Measurements from ENCODE around the gene REXO4.
"Not testable (repeated sequence)": the region's sequence is repeated elsewhere in the genome, so short reads cannot be mapped to it uniquely, and the experiment has no call there.

The REXO4 gene

GRCh38 chr9:133397370-133397769, 20.4 kb downstream of the REXO4 start:
- peaks cover 43% of the 10 kb centered on the region for H3K27me3 ChIP-seq (replicated peaks; ENCODE audit: control insufficient read depth, insufficient read depth, low read length)
- H3K4me1 ChIP-seq (ENCODE audit: control insufficient read depth, insufficient read depth, low read length) = no peaks in the 10 kb centered on the region
- no peak overlapping the region for H3K4me3 ChIP-seq (ENCODE audit: low read length)
- H3K9ac ChIP-seq (ENCODE audit: low read length) = no peak overlapping the region
- H3K36me3 ChIP-seq (ENCODE audit: control insufficient read depth, insufficient read depth, low read length, severe bottlenecking) = no peaks in the 10 kb centered on the region
- H3K9me3 ChIP-seq (ENCODE audit: control insufficient read depth, low read length) = no peaks in the 10 kb centered on the region
- DNase-seq (ENCODE audit: low read depth) = no peak

GRCh38 chr9:133396952-133397351, 20.9 kb downstream of the REXO4 start:
- DNase-seq (ENCODE audit: low read depth) = no peak
- H3K4me1 ChIP-seq (ENCODE audit: control insufficient read depth, insufficient read depth, low read length) = no peaks in the 10 kb centered on the region
- no peaks in the 10 kb centered on the region for H3K9me3 ChIP-seq (ENCODE audit: control insufficient read depth, low read length)
- no peak overlapping the region for H3K4me3 ChIP-seq (ENCODE audit: low read length)
- H3K27me3 ChIP-seq (replicated peaks; ENCODE audit: control insufficient read depth, insufficient read depth, low read length) = peaks cover 43% of the 10 kb centered on the region
- H3K36me3 ChIP-seq (ENCODE audit: control insufficient read depth, insufficient read depth, low read length, severe bottlenecking) = no peaks in the 10 kb centered on the region
- no peak overlapping the region for H3K9ac ChIP-seq (ENCODE audit: low read length)

- Histone ChIP-seq H3K36me3 (ENCODE audit: control insufficient read depth, insufficient read depth, low read length, severe bottlenecking) (no peaks in the 10 kb centered on the region), H3K4me1 (ENCODE audit: control insufficient read depth, insufficient read depth, low read length) (no peaks in the 10 kb centered on the region), H3K9me3 (ENCODE audit: control insufficient read depth, low read length) (no peaks in the 10 kb centered on the region), H3K4me3 (ENCODE audit: low read length) (no peak overlapping the region), H3K9ac (ENCODE audit: low read length) (no peak overlapping the region), H3K27me3 (replicated peaks; ENCODE audit: control insufficient read depth, insufficient read depth, low read length) (peaks cover 49% of the 10 kb centered on the region)
- DNase-seq (ENCODE audit: low read depth) = no peak
Measured at GRCh38 chr9:133394687-133395271, 23.0 kb downstream of the REXO4 start.

- DNase-seq (ENCODE audit: low read depth) = no peak
- H3K36me3 ChIP-seq (ENCODE audit: control insufficient read depth, insufficient read depth, low read length, severe bottlenecking) = no peaks in the 10 kb centered on the region
- H3K4me1 ChIP-seq (ENCODE audit: control insufficient read depth, insufficient read depth, low read length) = no peaks in the 10 kb centered on the region
- peaks cover 49% of the 10 kb centered on the region for H3K27me3 ChIP-seq (replicated peaks; ENCODE audit: control insufficient read depth, insufficient read depth, low read length)
- H3K9me3 ChIP-seq (ENCODE audit: control insufficient read depth, low read length) = no peaks in the 10 kb centered on the region
- H3K4me3 ChIP-seq (ENCODE audit: low read length) = no peak overlapping the region
- H3K9ac ChIP-seq (ENCODE audit: low read length) = no peak overlapping the region
Measured at GRCh38 chr9:133393399-133393798, 24.4 kb downstream of the REXO4 start.

GRCh38 chr9:133392308-133392707, 25.5 kb downstream of the REXO4 start:
- not testable (repeated sequence) for H3K4me1 ChIP-seq (ENCODE audit: control insufficient read depth, insufficient read depth, low read length); DNase-seq (ENCODE audit: low read depth); H3K36me3 ChIP-seq (ENCODE audit: control insufficient read depth, insufficient read depth, low read length, severe bottlenecking); H3K9me3 ChIP-seq (ENCODE audit: control insufficient read depth, low read length); H3K4me3 ChIP-seq (ENCODE audit: low read length); H3K9ac ChIP-seq (ENCODE audit: low read length)
- peaks cover 42% of the 10 kb centered on the region for H3K27me3 ChIP-seq (replicated peaks; ENCODE audit: control insufficient read depth, insufficient read depth, low read length)

DNA sequence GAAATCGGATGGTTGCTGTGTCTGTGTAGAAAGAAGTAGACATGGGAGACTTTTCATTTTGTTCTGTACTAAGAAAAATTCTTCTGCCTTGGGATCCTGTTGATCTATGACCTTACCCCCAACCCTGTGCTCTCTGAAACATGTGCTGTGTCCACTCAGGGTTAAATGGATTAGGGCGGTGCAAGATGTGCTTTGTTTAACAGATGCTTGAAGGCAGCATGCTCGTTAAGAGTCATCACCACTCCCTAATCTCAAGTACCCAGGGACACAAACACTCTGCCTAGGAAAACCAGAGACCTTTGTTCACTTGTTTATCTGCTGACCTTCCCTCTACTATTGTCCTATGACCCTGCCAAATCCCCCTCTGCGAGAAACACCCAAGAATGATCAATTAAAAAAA, 26.4 kb downstream of the REXO4 start:
- H3K27me3 ChIP-seq (replicated peaks; ENCODE audit: control insufficient read depth, insufficient read depth, low read length) = peaks cover 35% of the 10 kb centered on the region
- H3K36me3 ChIP-seq (ENCODE audit: control insufficient read depth, insufficient read depth, low read length, severe bottlenecking); DNase-seq (ENCODE audit: low read depth); H3K4me1 ChIP-seq (ENCODE audit: control insufficient read depth, insufficient read depth, low read length); H3K9me3 ChIP-seq (ENCODE audit: control insufficient read depth, low read length); H3K4me3 ChIP-seq (ENCODE audit: low read length); H3K9ac ChIP-seq (ENCODE audit: low read length): not testable (repeated sequence)

DNA sequence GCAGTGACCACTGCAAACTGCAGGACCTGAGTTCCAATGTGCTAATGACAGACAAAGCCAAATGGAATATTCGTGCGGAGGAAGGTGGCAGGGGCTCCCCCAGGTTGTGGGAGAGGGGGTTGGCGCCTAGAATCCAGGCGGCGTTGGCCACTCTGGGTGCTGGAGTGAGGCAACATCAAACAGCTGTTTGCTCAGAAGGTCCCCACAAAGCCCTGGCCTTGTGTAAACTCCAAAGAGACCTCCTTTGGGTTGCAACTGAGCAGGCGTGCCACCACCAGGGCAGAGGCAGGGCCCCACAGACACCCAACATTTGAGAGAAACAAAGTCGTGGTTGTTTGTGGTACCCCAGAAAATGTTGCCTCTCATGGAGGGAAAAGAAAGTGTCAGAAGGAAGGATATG, 27.1 kb downstream of the REXO4 start:
- Histone ChIP-seq H3K9me3 (ENCODE audit: control insufficient read depth, low read length) (no peaks in the 10 kb centered on the region), H3K9ac (ENCODE audit: low read length) (no peak overlapping the region), H3K4me1 (ENCODE audit: control insufficient read depth, insufficient read depth, low read length) (no peaks in the 10 kb centered on the region), H3K4me3 (ENCODE audit: low read length) (no peak overlapping the region), H3K27me3 (replicated peaks; ENCODE audit: control insufficient read depth, insufficient read depth, low read length) (peaks cover 28% of the 10 kb centered on the region), H3K36me3 (ENCODE audit: control insufficient read depth, insufficient read depth, low read length, severe bottlenecking) (no peaks in the 10 kb centered on the region)
- no peak for DNase-seq (ENCODE audit: low read depth)

GRCh38 chr9:133389562-133389961, 28.2 kb downstream of the REXO4 start:
- Histone ChIP-seq H3K36me3 (ENCODE audit: control insufficient read depth, insufficient read depth, low read length, severe bottlenecking) (no peaks in the 10 kb centered on the region), H3K27me3 (replicated peaks; ENCODE audit: control insufficient read depth, insufficient read depth, low read length) (peaks cover 16% of the 10 kb centered on the region), H3K9ac (ENCODE audit: low read length) (no peak overlapping the region), H3K4me1 (ENCODE audit: control insufficient read depth, insufficient read depth, low read length) (no peaks in the 10 kb centered on the region), H3K9me3 (ENCODE audit: control insufficient read depth, low read length) (no peaks in the 10 kb centered on the region), H3K4me3 (ENCODE audit: low read length) (no peak overlapping the region)
- DNase-seq (ENCODE audit: low read depth) = no peak

- Histone ChIP-seq H3K9ac (ENCODE audit: low read length) (no peak overlapping the region), H3K4me3 (ENCODE audit: low read length) (no peak overlapping the region), H3K4me1 (ENCODE audit: control insufficient read depth, insufficient read depth, low read length) (no peaks in the 10 kb centered on the region), H3K36me3 (ENCODE audit: control insufficient read depth, insufficient read depth, low read length, severe bottlenecking) (no peaks in the 10 kb centered on the region), H3K9me3 (ENCODE audit: control insufficient read depth, low read length) (no peaks in the 10 kb centered on the region), H3K27me3 (replicated peaks; ENCODE audit: control insufficient read depth, insufficient read depth, low read length) (peaks cover 12% of the 10 kb centered on the region)
- no peak for DNase-seq (ENCODE audit: low read depth)
Measured at GRCh38 chr9:133389025-133389557, 28.7 kb downstream of the REXO4 start.

GRCh38 chr9:133387680-133388079, 30.1 kb downstream of the REXO4 start:
- Histone ChIP-seq H3K9ac (ENCODE audit: low read length) (no peak overlapping the region), H3K4me3 (ENCODE audit: low read length) (no peak overlapping the region), H3K36me3 (ENCODE audit: control insufficient read depth, insufficient read depth, low read length, severe bottlenecking) (no peaks in the 10 kb centered on the region), H3K27me3 (replicated peaks; ENCODE audit: control insufficient read depth, insufficient read depth, low read length) (peaks cover 6% of the 10 kb centered on the region), H3K9me3 (ENCODE audit: control insufficient read depth, low read length) (no peaks in the 10 kb centered on the region), H3K4me1 (ENCODE audit: control insufficient read depth, insufficient read depth, low read length) (no peaks in the 10 kb centered on the region)
- no peak for DNase-seq (ENCODE audit: low read depth)

GRCh38 chr9:133386338-133386737, 31.5 kb downstream of the REXO4 start:
- DNase-seq (ENCODE audit: low read depth) = no peak
- Histone ChIP-seq H3K4me3 (ENCODE audit: low read length) (no peak overlapping the region), H3K9me3 (ENCODE audit: control insufficient read depth, low read length) (no peaks in the 10 kb centered on the region), H3K4me1 (ENCODE audit: control insufficient read depth, insufficient read depth, low read length) (no peaks in the 10 kb centered on the region), H3K36me3 (ENCODE audit: control insufficient read depth, insufficient read depth, low read length, severe bottlenecking) (no peaks in the 10 kb centered on the region), H3K9ac (ENCODE audit: low read length) (no peak overlapping the region), H3K27me3 (replicated peaks; ENCODE audit: control insufficient read depth, insufficient read depth, low read length) (peaks cover 6% of the 10 kb centered on the region)

- no peaks in the 10 kb centered on the region for H3K4me1 ChIP-seq (ENCODE audit: control insufficient read depth, insufficient read depth, low read length)
- DNase-seq (ENCODE audit: low read depth) = no peak
- peaks cover 4% of the 10 kb centered on the region for H3K27me3 ChIP-seq (replicated peaks; ENCODE audit: control insufficient read depth, insufficient read depth, low read length)
- no peaks in the 10 kb centered on the region for H3K36me3 ChIP-seq (ENCODE audit: control insufficient read depth, insufficient read depth, low read length, severe bottlenecking)
- H3K9ac ChIP-seq (ENCODE audit: low read length) = no peak overlapping the region
- no peaks in the 10 kb centered on the region for H3K9me3 ChIP-seq (ENCODE audit: control insufficient read depth, low read length)
- no peak overlapping the region for H3K4me3 ChIP-seq (ENCODE audit: low read length)
Measured at GRCh38 chr9:133385452-133385851, 32.4 kb downstream of the REXO4 start.

Measured in adipocyte (in vitro differentiated cells).